Measurements from ENCODE around the gene SRSF2.

Gene SRSF2

DNA sequence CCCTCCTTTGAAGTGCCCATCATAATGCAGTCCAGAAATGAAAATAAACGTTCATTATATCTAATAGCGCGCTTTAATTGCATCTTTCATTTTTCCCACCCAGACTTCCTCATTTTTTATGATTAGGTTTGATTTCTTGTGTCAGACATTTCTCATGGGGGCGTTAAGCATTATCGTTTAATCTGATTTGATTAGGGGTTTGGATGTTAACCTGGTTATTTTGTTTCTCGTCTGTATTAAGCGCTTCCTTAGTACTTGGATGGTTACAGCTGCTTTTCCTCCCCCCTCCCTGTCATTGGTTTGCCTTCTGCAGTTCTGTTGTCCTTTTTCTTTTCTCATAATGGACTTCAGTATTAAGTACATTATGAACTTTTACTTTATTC lies 1.3 kb upstream of the SRSF2 start:
- TF ChIP-seq, protein P1, sequence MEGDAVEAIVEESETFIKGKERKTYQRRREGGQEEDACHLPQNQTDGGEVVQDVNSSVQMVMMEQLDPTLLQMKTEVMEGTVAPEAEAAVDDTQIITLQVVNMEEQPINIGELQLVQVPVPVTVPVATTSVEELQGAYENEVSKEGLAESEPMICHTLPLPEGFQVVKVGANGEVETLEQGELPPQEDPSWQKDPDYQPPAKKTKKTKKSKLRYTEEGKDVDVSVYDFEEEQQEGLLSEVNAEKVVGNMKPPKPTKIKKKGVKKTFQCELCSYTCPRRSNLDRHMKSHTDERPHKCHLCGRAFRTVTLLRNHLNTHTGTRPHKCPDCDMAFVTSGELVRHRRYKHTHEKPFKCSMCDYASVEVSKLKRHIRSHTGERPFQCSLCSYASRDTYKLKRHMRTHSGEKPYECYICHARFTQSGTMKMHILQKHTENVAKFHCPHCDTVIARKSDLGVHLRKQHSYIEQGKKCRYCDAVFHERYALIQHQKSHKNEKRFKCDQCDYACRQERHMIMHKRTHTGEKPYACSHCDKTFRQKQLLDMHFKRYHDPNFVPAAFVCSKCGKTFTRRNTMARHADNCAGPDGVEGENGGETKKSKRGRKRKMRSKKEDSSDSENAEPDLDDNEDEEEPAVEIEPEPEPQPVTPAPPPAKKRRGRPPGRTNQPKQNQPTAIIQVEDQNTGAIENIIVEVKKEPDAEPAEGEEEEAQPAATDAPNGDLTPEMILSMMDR (IDR thresholded peaks at IDR 0.05; ENCODE audit: low read depth, low read length), result no peak
- no peak for DNase-seq (ENCODE audit: low read depth, low spot score)
- in situ Hi-C loops (cut with HindIII; ENCODE audit: low sequenced_read_pairs), result no loop called here

DNA sequence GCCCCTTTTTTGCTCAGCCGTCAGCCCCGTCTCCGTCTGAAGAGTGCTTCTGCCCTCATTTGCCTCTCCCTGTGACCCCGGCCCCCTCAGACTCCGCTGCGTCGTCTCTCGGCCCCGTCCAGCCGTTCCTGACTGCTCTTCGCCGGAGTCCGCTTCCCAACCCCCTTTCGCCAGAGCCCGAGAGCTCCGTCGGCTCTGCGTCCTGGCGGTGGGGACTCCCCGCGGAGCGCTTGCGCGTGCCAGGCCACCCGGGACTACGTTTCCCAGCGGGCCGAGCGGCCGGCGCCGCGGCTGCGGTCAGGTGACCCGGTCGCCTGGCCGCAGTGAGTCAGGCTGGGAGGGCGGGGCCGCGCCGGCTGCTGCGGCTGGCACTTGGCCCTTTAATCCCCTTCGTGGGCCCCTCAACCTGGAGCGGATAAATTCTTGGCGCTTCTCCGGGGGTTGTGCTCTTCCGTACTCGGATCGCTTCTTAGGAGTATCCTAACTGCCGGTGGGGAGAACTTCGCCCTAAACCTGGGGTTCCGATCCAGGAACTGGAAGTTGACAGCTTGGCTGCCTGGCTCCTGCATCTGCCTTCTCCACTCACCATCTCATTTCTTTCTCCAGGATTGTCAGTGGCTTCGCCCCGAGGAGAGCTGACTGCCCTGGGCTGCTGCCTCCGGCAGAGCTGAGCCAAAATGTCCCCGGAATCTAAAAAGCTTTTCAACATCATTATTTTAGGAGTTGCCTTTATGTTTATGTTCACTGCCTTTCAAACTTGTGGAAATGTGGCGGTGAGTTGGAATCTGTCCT lies 741 bp upstream of the SRSF2 start, which contains the start of gene MFSD11:
Gene MFSD11, plus strand, starts transcription at position 444 of the 792 bp plus-strand sequence. Its CDS starts 234 bp downstream, at position 678.
- H3K4me3 ChIP-seq (ENCODE audit: low read depth, low read length), result peak within 1 kb of the TSS; percentile 92
- TF ChIP-seq, protein P1 (IDR thresholded peaks at IDR 0.05; ENCODE audit: low read depth, low read length), result no peak
- peak; percentile 96 for DNase-seq (ENCODE audit: low read depth, low spot score)
- in situ Hi-C loops (cut with HindIII; ENCODE audit: low sequenced_read_pairs), result no loop called here

More for the DNA sequence above, 1.3 kb upstream of the SRSF2 start:
- peak overlapping the region; percentile 92 for H3K4me3 ChIP-seq (ENCODE audit: low read depth, low read length)

DNA sequence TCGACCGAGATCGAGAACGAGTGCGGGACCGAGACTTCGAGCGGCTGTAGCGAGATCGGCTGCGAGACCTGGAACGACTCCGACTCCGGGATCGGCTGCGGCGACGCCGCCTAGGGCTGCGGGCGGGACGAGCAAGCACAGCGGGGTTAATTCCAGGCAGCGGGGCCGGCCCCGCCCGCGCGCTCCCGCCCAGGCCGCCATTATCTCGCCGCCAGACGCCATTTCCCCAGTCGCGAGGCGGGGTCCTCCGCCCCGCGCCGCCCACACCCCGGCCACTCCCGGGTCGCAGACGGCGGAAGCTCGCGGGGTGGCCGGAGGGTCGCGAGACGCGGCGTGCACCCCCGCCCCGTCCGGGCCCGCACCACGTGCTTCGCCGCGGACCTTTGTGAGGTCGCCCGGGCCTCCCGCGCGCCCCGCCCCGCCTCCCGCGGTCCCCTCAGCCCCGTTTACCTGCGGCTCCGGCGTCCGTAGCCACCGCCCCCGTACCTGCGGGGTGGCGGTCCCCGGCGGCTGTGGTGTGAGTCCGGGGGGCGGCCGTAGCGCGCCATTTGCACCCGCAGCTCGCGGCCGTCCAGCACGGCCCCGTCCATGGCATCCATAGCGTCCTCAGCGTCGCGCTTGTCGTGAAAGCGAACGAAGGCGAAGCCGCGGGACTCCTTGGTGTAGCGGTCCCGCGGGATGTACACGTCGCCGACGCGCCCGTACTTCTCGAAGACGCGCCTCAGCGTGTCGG lies 616 bp downstream of the SRSF2 start:
- in situ Hi-C loops (cut with HindIII; ENCODE audit: low sequenced_read_pairs), result no loop called here
- peak; percentile 65 for DNase-seq (ENCODE audit: low read depth, low spot score)
- H3K4me3 ChIP-seq (ENCODE audit: low read depth, low read length), result peak overlapping the region; percentile 92
- TF ChIP-seq, protein P1 (IDR thresholded peaks at IDR 0.05; ENCODE audit: low read depth, low read length), result no peak

DNA sequence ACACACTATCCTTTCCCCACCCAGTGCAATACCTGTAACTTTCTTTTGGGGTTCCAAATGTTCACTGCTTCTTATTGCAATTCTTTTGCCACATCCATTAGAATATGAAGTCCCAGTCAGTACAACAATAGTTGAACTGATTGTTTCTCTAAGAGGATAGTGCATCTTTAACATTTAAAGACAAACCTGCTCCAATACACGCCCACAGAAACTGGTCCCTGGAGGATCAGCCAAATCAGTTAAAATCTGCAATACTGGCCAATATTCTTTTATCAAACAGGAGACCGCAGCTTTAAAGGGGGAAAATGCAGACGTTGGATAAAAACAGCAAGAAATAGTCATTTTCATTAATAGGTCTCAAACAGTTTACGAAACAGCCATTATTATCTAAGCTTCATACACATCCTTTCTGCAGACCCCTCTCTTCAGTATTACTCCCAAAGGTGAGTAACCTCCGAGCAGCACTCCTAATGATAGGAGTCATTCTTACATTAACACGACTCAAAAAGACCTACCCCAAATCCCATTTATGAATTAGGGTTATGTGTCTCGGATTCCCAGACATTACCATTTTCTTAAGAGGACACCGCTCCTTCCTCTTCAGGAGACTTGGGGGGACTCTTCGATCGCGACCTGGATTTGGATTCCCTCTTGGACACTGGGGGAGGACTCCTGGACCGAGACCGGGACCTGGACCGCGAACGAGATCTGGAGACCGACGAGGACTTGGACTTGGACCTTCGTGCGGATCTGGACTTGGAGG lies 1.4 kb downstream of the SRSF2 start:
- in situ Hi-C loops (cut with HindIII; ENCODE audit: low sequenced_read_pairs), result no loop called here
- DNase-seq (ENCODE audit: low read depth, low spot score), result no peak
- TF ChIP-seq, protein P1 (IDR thresholded peaks at IDR 0.05; ENCODE audit: low read depth, low read length), result no peak
- peak overlapping the region; percentile 92 for H3K4me3 ChIP-seq (ENCODE audit: low read depth, low read length)

GRCh38 chr17:76735006-76735405 lies 2.1 kb downstream of the SRSF2 start:
- H3K4me3 ChIP-seq (ENCODE audit: low read depth, low read length), result peak overlapping the region; percentile 92
- TF ChIP-seq, protein P1 (IDR thresholded peaks at IDR 0.05; ENCODE audit: low read depth, low read length), result no peak
- in situ Hi-C loops (cut with HindIII; ENCODE audit: low sequenced_read_pairs), result no loop called here
- peak; percentile 54 for DNase-seq (ENCODE audit: low read depth, low spot score)
